Spleen (tissue), 7 donors: ENCODE data around the gene KCTD3.

Experiments
- CTCF ChIP-seq, 11 experiments: fragments of 200-600 bp in 7 of 11; fragments of 450-650 bp in 4 of 11; sonication (generic) in 4 of 11; IDR thresholded peaks in 8 of 11; conservative IDR thresholded peaks in 3 of 11; 1 replicate in 7 of 11; 2 replicates in 4 of 11; pipeline versions ENCODE4 v1.4.0 to v1.8.0; 2016 to 2021; ENCODE audit warnings: antibody characterized with exemption in 11 of 11, inconsistent platforms in 4 of 11, mild to moderate bottlenecking in 1 of 11
- POLR2A ChIP-seq, 3 donors: fragments of 450-650 bp; IDR thresholded peaks; one replicate each; pipeline ENCODE4 v1.5.1; 2017; ENCODE audit warnings: antibody characterized with exemption in 3 of 3, mild to moderate bottlenecking in 1 of 3
- POLR2AphosphoS5 ChIP-seq, 3 donors: sonication (generic); formaldehyde crosslinking; IDR thresholded peaks; one replicate each; pipeline ENCODE4 v1.5.1; 2017; ENCODE audit warnings: antibody characterized with exemption in 3 of 3
- donor health status: DM: no; HTN: no; CAD: no; lungs with moderate emphysema.
- donor health status: DM: no; HTN: no; CAD: no.
- donor health status: DM: no; HTN: no; CAD: no.

DNA sequence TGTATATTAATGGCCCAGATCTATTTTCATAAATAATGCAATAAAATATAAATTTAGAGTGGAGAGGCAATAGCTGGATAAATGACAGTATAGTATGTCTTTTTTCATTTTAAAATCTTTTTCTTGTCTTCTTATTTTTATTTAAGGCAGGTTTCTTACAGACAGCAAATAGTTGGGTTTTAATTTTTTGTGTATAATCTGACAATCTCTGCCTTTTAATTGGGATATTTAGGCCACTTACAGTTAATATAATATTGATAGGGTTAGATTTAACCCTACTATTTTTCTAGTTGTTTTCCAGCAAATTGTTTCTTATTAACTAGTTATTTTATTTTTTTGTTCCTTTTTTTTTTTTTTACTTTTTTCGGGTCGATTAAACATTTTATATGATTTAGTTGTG lies 23.3 kb upstream of the KCTD3 start:
- no peak for TF ChIP-seq POLR2AphosphoS5 (IDR thresholded peaks at IDR 0.05)
- TF ChIP-seq CTCF (IDR thresholded peaks at IDR 0.05 in 8 of 11, conservative IDR thresholded peaks at IDR 0.05 in 3 of 11): no peak
- TF ChIP-seq POLR2A (IDR thresholded peaks at IDR 0.05): no peak
